H9 (cell line): ENCODE data around the gene SPINT1. TPM values are rescaled to one million over a fixed set of nuclear protein-coding genes. Genes with fewer than 3 reads are reported as not detected.

Source experiments
- DNase-seq: peaks from one replicate; pipeline ENCODE4 v3.0.0-alpha.2; 2017
- H2AFZ ChIP-seq: one replicate; pipeline ENCODE4 v1.6.1; 2013; ENCODE audit warnings: mild to moderate bottlenecking, low read length, control low read depth, moderate library complexity
- H2AK5ac ChIP-seq: 2 replicates; pipeline ENCODE4 v1.6.1; 2013; ENCODE audit warnings: low read length, control low read depth, mixed read lengths; ENCODE audit not compliant: insufficient read length
- H2BK120ac ChIP-seq: one replicate; pipeline ENCODE4 v1.6.1; 2013; ENCODE audit warnings: low read depth, mild to moderate bottlenecking, low read length, control low read depth, inconsistent platforms; ENCODE audit not compliant: poor library complexity, severe bottlenecking
- H2BK12ac ChIP-seq: 2 replicates; pipeline ENCODE4 v1.6.1; 2013; ENCODE audit warnings: low read length, control low read depth, mixed read lengths, low read depth; ENCODE audit not compliant: insufficient read length
- H2BK15ac ChIP-seq: 2 replicates; pipeline ENCODE4 v1.6.1; 2013; ENCODE audit warnings: low read depth, low read length, control low read depth
- H2BK20ac ChIP-seq: one replicate; pipeline ENCODE4 v1.6.1; 2013; ENCODE audit warnings: low read depth, mild to moderate bottlenecking, low read length, control low read depth, inconsistent platforms; ENCODE audit not compliant: poor library complexity, severe bottlenecking
- H2BK5ac ChIP-seq: 2 replicates; pipeline ENCODE4 v1.6.1; 2013; ENCODE audit warnings: low read length, control low read depth, mixed read lengths; ENCODE audit not compliant: insufficient read length
- H3K14ac ChIP-seq: 2 replicates; pipeline ENCODE4 v1.6.1; 2013; ENCODE audit warnings: low read length, control low read depth; ENCODE audit not compliant: insufficient read depth
- H3K18ac ChIP-seq: 2 replicates; pipeline ENCODE4 v1.6.1; 2013; ENCODE audit warnings: low read depth, mild to moderate bottlenecking, mixed read lengths, low read length, control low read depth; ENCODE audit not compliant: insufficient read length
- H3K23ac ChIP-seq: 2 replicates; pipeline ENCODE4 v1.6.1; 2013; ENCODE audit warnings: low read length, control low read depth, mixed read lengths, low read depth; ENCODE audit not compliant: insufficient read length
- H3K23me2 ChIP-seq: 2 replicates; pipeline ENCODE4 v1.6.1; 2013; ENCODE audit warnings: low read depth, mild to moderate bottlenecking, mixed read lengths, low read length, control low read depth; ENCODE audit not compliant: insufficient read length, poor library complexity, severe bottlenecking
- H3K27ac ChIP-seq: 2 replicates; pipeline ENCODE4 v1.5.1; 2013; ENCODE audit warnings: low read length, control low read depth, mixed read lengths, low read depth; ENCODE audit not compliant: insufficient read length
- H3K27me3 ChIP-seq: 2 replicates; pipeline ENCODE4 v1.6.1; 2013; ENCODE audit warnings: low read length, control low read depth, inconsistent platforms; ENCODE audit not compliant: insufficient read depth
- H3K4ac ChIP-seq: 2 replicates; pipeline ENCODE4 v1.6.1; 2013; ENCODE audit warnings: low read depth, mild to moderate bottlenecking, control low read depth, inconsistent platforms, low read length, moderate library complexity
- H3K4me1 ChIP-seq: 2 replicates; pipeline ENCODE4 v1.6.1; 2013; ENCODE audit warnings: low read length, control low read depth, inconsistent platforms; ENCODE audit not compliant: insufficient read depth
- H3K4me2 ChIP-seq: 2 replicates; pipeline ENCODE4 v1.6.1; 2013; ENCODE audit warnings: low read length, control low read depth, mixed read lengths; ENCODE audit not compliant: insufficient read length, insufficient read depth
- H3K56ac ChIP-seq: 2 replicates; pipeline ENCODE4 v1.6.1; 2013; ENCODE audit warnings: low read depth, mild to moderate bottlenecking, mixed read lengths, low read length, control low read depth; ENCODE audit not compliant: insufficient read length
- H3K79me1 ChIP-seq: 2 replicates; pipeline ENCODE4 v1.6.1; 2013; ENCODE audit warnings: low read depth, mild to moderate bottlenecking, moderate library complexity, low read length, control low read depth, inconsistent platforms; ENCODE audit not compliant: insufficient read depth, poor library complexity, severe bottlenecking
- H3K79me2 ChIP-seq: 2 replicates; pipeline ENCODE4 v1.6.1; 2013; ENCODE audit warnings: low read length, control low read depth, inconsistent platforms; ENCODE audit not compliant: insufficient read depth
- H3K9ac ChIP-seq: 2 replicates; pipeline ENCODE4 v1.6.1; 2013; ENCODE audit warnings: low read length, control low read depth, mixed read lengths; ENCODE audit not compliant: insufficient read length; ENCODE audit errors: extremely low read depth
- H3K9me3 ChIP-seq: one replicate; pipeline ENCODE4 v1.6.1; 2013; ENCODE audit warnings: low read depth, low read length, inconsistent platforms; ENCODE audit not compliant: control insufficient read depth
- H3T11ph ChIP-seq: one replicate; pipeline ENCODE4 v1.6.1; 2013; ENCODE audit warnings: mild to moderate bottlenecking, low read length, control low read depth, inconsistent platforms
- H4K20me1 ChIP-seq: one replicate; pipeline ENCODE4 v1.6.1; 2013; ENCODE audit not compliant: control insufficient read depth, insufficient read length, insufficient read depth
- H4K5ac ChIP-seq: 2 replicates; pipeline ENCODE4 v1.6.1; 2013; ENCODE audit warnings: low read depth, mild to moderate bottlenecking, mixed read lengths, low read length, control low read depth; ENCODE audit not compliant: insufficient read length
- H4K8ac ChIP-seq: replicated peaks from 2 replicates; pipeline ENCODE4 v1.6.1; 2013; ENCODE audit warnings: low read length, control low read depth, mixed read lengths, low read depth; ENCODE audit not compliant: insufficient read length
- H4K91ac ChIP-seq: 2 replicates; pipeline ENCODE4 v1.6.1; 2013; ENCODE audit warnings: low read depth, mild to moderate bottlenecking, moderate library complexity, mixed read lengths, low read length, control low read depth; ENCODE audit not compliant: insufficient read length
- H3K27ac Mint-ChIP-seq, 3 experiments: 2 replicates in 2 of 3; 3 replicates in 1 of 3; pipeline ENCODE4 v1.8.0; 2020 to 2021; ENCODE audit warnings: mixed read lengths in 3 of 3, mild to moderate bottlenecking in 1 of 3, moderate library complexity in 1 of 3
- H3K27me3 Mint-ChIP-seq: 2 replicates; pipeline ENCODE4 v1.8.0; 2021; ENCODE audit warnings: low read depth, mild to moderate bottlenecking, moderate library complexity, mixed read lengths
- H3K36me3 Mint-ChIP-seq, 3 experiments: 2 replicates in 2 of 3; 3 replicates in 1 of 3; pipeline ENCODE4 v1.8.0; 2020 to 2021; ENCODE audit warnings: low read depth in 3 of 3, mixed read lengths in 3 of 3; ENCODE audit not compliant: insufficient read depth in 1 of 3
- H3K4me1 Mint-ChIP-seq, 2 experiments: 2 replicates each; pipeline ENCODE4 v1.8.0; 2020; ENCODE audit warnings: mixed read lengths in 2 of 2
- H3K4me3 Mint-ChIP-seq, 2 experiments: 2 replicates in 1 of 2; 3 replicates in 1 of 2; pipeline ENCODE4 v1.8.0; 2020 to 2021; ENCODE audit warnings: mild to moderate bottlenecking in 2 of 2, mixed read lengths in 2 of 2, moderate library complexity in 1 of 2
- H3K9me3 Mint-ChIP-seq, 2 experiments: 2 replicates in 1 of 2; 3 replicates in 1 of 2; pipeline ENCODE4 v1.8.0; 2020; ENCODE audit warnings: mild to moderate bottlenecking in 2 of 2, mixed read lengths in 2 of 2, moderate library complexity in 1 of 2
- WGBS: extraction: QIAGEN DNeasy Blood & Tissue Kit; methylation state at CpG from one replicate; pipeline ENCODE4 v1.1.7; 2013; ENCODE audit warnings: missing lambda C conversion rate, low lambda C conversion rate, mixed read lengths; ENCODE audit not compliant: insufficient read length; ENCODE audit errors: extremely low coverage; 5-methylcytosine and 5-hydroxymethylcytosine counted together
- total RNA-seq: library from RNA; stranded (reverse); gene quantifications from 2 replicates; pipeline ENCODE4 v1.2.1, GENCODE V29; 2021
- TF ChIP-seq, protein P1 (sequence below): fragments of 200-600 bp; sonication (generic); conservative IDR thresholded peaks from 3 replicates; pipeline ENCODE4 v1.8.0; 2021; ENCODE audit warnings: antibody characterized with exemption, mild to moderate bottlenecking

SPINT1 gene
- total RNA-seq, 1 experiment from 2014 or later: 130 TPM

DNA sequence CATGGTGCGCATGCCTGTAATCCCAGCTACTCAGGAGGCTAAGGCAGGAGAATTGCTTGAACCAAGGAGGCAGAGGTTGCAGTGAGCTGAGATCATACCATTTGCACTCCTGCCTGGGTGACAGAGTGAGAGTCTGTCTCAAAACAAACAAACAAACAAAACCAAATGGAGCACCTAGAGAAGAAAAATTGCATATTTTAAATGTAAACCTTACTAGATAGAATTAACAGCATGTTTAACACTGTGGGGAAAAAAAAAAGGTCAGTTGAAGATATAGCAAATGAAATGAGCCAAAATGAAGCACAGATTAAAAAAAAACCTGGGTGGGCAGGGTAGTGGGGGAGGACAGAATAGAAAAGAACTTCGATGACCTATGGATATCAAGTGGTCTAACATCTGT, 22.7 kb upstream of the SPINT1 start:
- Histone ChIP-seq H3K4me1 (no peaks in the 10 kb centered on the region), H3K4me2 (no peak overlapping the region), H3T11ph (no peak overlapping the region), H3K56ac (no peak overlapping the region), H2BK15ac (no peak overlapping the region), H2BK5ac (no peak overlapping the region), H3K27me3 (no peaks in the 10 kb centered on the region), H3K9ac (no peak overlapping the region), H3K9me3 (no peaks in the 10 kb centered on the region), H2AK5ac (no peak overlapping the region), H2BK20ac (no peak overlapping the region), H4K20me1 (no peaks in the 10 kb centered on the region), H2AFZ (no peak overlapping the region), H4K8ac (no peak overlapping the region), H3K27ac (no peak overlapping the region), H3K18ac (no peak overlapping the region), H4K91ac (no peak overlapping the region), H4K5ac (no peak overlapping the region), H2BK12ac (no peak overlapping the region), H3K4ac (no peak overlapping the region), H2BK120ac (no peak overlapping the region), H3K14ac (no peak overlapping the region), H3K23ac (no peak overlapping the region), H3K23me2 (no peaks in the 10 kb centered on the region), H3K79me2 (no peaks in the 10 kb centered on the region), H3K79me1 (no peaks in the 10 kb centered on the region)
- Mint-ChIP-seq H3K4me3 (no peak overlapping the region), H3K36me3 (no peaks in the 10 kb centered on the region; a peak in 1 of 7 replicates), H3K27ac (peak overlapping the region in 1 of 3 experiments; percentile 23; a peak in 2 of 7 replicates), H3K4me1 (no peaks in the 10 kb centered on the region), H3K9me3 (no peaks in the 10 kb centered on the region; a peak in 1 of 5 replicates), H3K27me3 (no peaks in the 10 kb centered on the region; the same call in 1 of the 2 replicates)
- TF ChIP-seq, protein P1, sequence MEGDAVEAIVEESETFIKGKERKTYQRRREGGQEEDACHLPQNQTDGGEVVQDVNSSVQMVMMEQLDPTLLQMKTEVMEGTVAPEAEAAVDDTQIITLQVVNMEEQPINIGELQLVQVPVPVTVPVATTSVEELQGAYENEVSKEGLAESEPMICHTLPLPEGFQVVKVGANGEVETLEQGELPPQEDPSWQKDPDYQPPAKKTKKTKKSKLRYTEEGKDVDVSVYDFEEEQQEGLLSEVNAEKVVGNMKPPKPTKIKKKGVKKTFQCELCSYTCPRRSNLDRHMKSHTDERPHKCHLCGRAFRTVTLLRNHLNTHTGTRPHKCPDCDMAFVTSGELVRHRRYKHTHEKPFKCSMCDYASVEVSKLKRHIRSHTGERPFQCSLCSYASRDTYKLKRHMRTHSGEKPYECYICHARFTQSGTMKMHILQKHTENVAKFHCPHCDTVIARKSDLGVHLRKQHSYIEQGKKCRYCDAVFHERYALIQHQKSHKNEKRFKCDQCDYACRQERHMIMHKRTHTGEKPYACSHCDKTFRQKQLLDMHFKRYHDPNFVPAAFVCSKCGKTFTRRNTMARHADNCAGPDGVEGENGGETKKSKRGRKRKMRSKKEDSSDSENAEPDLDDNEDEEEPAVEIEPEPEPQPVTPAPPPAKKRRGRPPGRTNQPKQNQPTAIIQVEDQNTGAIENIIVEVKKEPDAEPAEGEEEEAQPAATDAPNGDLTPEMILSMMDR: no peak
- no CpG with 5 or more reads among the region's 2 CpGs for WGBS
- DNase-seq: no peak
